22Rv1 (cell line): ENCODE results near the gene ATG14.

Experiments
- H3K27ac ChIP-seq: fragments of 450-650 bp; 2 replicates; pipeline ENCODE4 v1.5.1; 2017
- ZFX ChIP-seq: fragments of 450-650 bp; IDR thresholded peaks from 2 replicates; pipeline ENCODE4 v1.6.1; 2017; ENCODE audit warnings: antibody characterized with exemption, borderline replicate concordance
- TF ChIP-seq, protein P1 (sequence below): fragments of 450-650 bp; IDR thresholded peaks from 2 replicates; pipeline ENCODE4 v1.5.1; 2017; ENCODE audit warnings: mild to moderate bottlenecking

ATG14 gene

DNA sequence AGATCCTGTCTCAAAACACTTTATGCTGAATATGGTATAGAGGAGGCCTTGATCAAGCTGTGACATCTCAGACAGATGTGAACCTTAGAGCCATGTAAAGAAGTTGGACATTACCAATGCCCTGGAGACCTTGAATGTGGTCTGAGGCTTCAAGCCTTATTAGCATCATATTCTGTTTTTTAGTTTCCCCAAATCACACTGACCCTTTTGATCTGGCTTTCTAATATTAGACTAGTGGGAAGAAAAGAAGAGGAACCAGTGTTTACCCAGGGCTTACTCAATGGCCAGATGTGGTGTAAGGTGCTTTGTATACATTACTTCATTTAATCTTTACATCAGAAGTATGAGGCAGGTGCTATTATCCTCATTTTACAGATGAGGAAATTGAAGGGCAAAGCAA lies 39.4 kb upstream of the ATG14 start:
- TF ChIP-seq ZFX: no peak
- TF ChIP-seq, protein P1, sequence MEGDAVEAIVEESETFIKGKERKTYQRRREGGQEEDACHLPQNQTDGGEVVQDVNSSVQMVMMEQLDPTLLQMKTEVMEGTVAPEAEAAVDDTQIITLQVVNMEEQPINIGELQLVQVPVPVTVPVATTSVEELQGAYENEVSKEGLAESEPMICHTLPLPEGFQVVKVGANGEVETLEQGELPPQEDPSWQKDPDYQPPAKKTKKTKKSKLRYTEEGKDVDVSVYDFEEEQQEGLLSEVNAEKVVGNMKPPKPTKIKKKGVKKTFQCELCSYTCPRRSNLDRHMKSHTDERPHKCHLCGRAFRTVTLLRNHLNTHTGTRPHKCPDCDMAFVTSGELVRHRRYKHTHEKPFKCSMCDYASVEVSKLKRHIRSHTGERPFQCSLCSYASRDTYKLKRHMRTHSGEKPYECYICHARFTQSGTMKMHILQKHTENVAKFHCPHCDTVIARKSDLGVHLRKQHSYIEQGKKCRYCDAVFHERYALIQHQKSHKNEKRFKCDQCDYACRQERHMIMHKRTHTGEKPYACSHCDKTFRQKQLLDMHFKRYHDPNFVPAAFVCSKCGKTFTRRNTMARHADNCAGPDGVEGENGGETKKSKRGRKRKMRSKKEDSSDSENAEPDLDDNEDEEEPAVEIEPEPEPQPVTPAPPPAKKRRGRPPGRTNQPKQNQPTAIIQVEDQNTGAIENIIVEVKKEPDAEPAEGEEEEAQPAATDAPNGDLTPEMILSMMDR: no peak
- no peak overlapping the region for H3K27ac ChIP-seq

DNA sequence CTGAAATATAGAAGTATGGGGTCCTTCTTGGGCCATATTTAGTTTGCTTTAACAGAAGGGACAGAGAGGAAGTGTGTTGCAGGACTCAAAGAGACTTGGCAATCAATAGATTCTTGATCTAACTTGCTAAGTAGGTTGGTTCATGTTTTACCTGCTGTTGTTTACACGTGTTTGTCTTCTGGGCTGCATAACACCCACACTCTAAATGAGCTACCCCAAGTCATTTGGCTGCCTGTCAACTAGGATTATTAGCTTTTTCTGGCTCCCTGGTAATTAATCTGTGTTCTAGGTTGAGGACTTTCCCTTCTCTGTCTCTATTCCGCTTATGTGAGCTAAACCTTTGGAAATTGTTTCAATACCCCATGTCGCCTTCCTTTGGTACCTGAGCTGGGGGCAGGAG lies 38.9 kb upstream of the ATG14 start:
- H3K27ac ChIP-seq: no peak overlapping the region
- TF ChIP-seq ZFX: no peak
- TF ChIP-seq, protein P1: no peak

DNA sequence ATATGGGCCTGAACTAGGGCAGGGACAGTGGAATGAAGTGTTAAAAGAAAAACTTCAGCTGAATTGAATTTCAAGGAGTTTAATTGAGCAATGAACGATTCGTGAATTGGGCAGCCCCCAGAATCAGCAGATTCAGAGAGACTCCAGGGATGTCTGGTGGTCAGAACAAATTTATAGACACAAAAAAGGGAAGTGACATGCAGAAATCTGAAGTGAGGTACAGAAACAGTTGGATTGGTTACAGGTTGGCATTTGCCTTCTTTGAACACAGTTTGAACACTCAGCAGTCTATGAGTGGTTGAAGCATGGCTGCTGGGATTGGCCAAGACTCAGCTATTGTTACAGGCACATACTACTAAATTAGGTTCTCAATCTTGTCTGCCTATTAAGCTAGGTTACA lies 38.5 kb upstream of the ATG14 start:
- TF ChIP-seq ZFX: no peak
- TF ChIP-seq, protein P1: no peak
- no peak overlapping the region for H3K27ac ChIP-seq

DNA sequence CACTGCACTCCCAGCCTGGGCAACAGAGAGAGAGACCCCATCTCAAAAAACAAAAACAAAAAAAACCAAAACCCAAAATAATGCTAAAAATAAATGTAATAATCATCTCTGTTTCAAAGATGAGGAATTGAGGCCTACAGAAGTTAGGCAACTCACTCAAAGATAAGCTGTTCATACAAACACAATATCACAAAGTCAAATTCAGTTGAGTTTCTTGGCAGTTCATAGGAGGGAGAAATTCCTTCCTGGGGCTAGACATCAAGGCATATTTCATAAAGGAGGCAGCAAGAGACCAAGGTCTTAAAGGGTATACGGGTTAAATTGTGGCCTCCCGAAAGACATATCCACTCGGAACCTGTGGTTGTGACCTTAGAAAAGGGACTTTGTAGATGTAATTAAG lies 37.5 kb upstream of the ATG14 start:
- no peak for TF ChIP-seq ZFX
- TF ChIP-seq, protein P1: no peak
- no peak overlapping the region for H3K27ac ChIP-seq

DNA sequence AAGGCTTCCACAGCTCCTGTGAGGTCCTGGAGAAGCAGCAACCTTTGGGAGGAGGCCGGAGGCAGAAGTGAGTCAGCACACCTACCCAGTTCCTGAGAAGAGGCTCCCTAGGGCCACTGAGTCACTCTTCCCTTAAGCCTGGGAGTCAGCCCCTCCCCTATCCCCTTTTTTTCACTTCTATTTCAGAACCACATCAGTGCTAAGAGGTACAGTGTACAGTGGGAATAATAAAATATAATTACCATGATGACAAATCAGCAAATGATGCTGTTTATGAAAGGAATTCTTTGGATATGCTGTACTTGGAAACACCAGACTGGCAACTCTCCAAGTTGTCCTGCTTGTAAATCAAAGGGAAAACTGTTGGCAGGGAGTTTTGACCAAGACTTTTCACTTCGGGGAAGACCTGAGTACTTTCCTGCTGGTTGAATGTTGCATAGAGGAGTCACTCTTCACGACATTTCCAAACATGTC lies 36.5 kb upstream of the ATG14 start:
- H3K27ac ChIP-seq: no peak overlapping the region
- no peak for TF ChIP-seq ZFX
- TF ChIP-seq, protein P1: no peak

DNA sequence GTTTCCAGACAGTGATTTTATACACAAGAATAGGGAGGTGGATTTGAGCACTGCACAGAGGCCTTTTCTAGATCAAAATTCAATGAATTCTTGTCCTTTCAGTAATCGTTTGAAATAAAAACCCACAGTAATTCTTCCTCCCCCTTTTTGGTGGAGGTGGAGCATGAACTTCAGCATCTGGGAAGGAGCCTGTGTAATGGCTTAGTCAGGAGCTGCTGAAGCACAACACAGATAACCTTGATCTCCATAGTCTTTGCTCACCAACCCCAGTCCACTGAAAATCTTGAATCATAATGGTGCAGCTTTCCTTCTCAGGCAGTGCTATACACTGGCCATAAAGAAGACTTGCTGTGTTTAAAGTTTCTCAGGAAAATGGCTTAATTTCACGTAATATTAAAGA lies 35.2 kb upstream of the ATG14 start:
- no peak for TF ChIP-seq ZFX
- TF ChIP-seq, protein P1: no peak
- H3K27ac ChIP-seq: no peak overlapping the region

DNA sequence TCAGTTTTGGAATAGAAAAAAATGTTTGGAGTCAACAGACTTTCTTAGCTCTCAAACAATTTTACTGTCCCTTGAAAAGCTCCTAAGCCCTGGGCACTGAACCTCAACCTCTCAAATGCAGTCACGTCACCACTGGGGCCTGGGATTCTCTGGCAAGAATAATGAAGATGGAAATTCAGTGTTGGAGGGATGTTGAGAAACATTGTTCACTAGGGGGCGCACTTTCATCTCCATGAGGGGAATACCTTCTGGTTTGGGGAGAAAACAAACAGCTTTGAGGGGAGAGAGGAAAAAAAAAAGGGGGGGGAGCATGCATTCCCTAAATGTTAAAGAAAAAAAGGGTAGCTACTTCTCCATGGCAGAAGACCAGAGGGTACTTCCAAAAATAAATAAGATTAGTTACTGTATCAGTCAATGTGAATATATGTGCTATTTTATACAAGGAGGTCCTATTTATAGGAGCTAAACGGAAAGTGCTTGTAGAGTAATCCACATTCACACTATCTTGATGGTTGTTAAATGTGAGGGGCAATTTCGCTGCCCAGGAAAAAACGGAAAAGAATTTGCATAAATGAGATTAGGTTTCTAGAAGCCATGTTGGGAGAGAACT lies 34.6 kb upstream of the ATG14 start:
- H3K27ac ChIP-seq: no peak overlapping the region
- TF ChIP-seq ZFX: no peak
- TF ChIP-seq, protein P1: peak; percentile 91
